Testis (tissue), 3 donors: ENCODE results near the gene ADD3. TPM values are rescaled to one million over a fixed set of nuclear protein-coding genes. Genes with fewer than 3 reads are reported as not detected.
"Not testable (repeated sequence)": the region's sequence is repeated elsewhere in the genome, so short reads cannot be mapped to it uniquely, and the experiment has no call there.

ENCODE experiments used
- DNase-seq: peaks from one replicate; pipeline ENCODE4 v3.0.0-alpha.2; 2019
- H3K27ac ChIP-seq, 2 donors: fragments of 200-600 bp; sonication (generic); one replicate each; pipeline ENCODE4 v1.5.1; 2019
- H3K27me3 ChIP-seq: fragments of 200-600 bp; sonication (generic); one replicate; pipeline ENCODE4 v1.5.1; 2019
- H3K36me3 ChIP-seq: fragments of 200-600 bp; sonication (generic); one replicate; pipeline ENCODE4 v1.5.1; 2017; ENCODE audit warnings: low read depth; ENCODE audit errors: missing control alignments
- H3K4me1 ChIP-seq: fragments of 200-600 bp; sonication (generic); one replicate; pipeline ENCODE4 v1.5.1; 2019
- H3K4me3 ChIP-seq, 2 donors: fragments of 200-600 bp; sonication (generic); one replicate each; pipeline ENCODE4 v1.5.1; 2017 to 2019
- H3K9me3 ChIP-seq: fragments of 200-600 bp; sonication (generic); one replicate; pipeline ENCODE4 v1.5.1; 2017
- CTCF ChIP-seq, 3 experiments: fragments of 450-650 bp in 2 of 3; fragments of 200-600 bp in 1 of 3; sonication (generic) in 1 of 3; IDR thresholded peaks; one replicate each; pipeline ENCODE4 v1.5.1; 2016 to 2019; ENCODE audit warnings: antibody characterized with exemption in 3 of 3, mild to moderate bottlenecking in 2 of 3, moderate library complexity in 1 of 3
- POLR2A ChIP-seq: fragments of 450-650 bp; IDR thresholded peaks from one replicate; pipeline ENCODE4 v1.6.1; 2017; ENCODE audit warnings: antibody characterized with exemption, mild to moderate bottlenecking, moderate library complexity
- WGBS, 2 donors: methylation state at CpG; one replicate each; pipeline ENCODE4 v1.1.5; 2018; 5-methylcytosine and 5-hydroxymethylcytosine counted together
- intact Hi-C: fragments of 100-400 bp; cut with DNase I; formaldehyde crosslinking; loops from one replicate; pipeline ENCODE4 v1.15.1; 2023; ENCODE audit warnings: low total_unique reads
- polyA plus RNA-seq: library from polyadenylated mRNA; stranded (reverse); fragments of 350-450 nt; fragmentation: Illumina TruSeq; extraction: RNeasy Lipid Tissue Mini Kit (QIAGEN cat#74804); gene quantifications from one replicate; pipeline ENCODE4 v1.2.3, GENCODE V29; 2014; ENCODE audit warnings: low read depth, low replicate concordance; ENCODE audit not compliant: insufficient read depth
- total RNA-seq, 2 donors: library from RNA; depleted of rRNA; stranded (reverse); fragments of >200 nt; gene quantifications; one replicate each; pipeline ENCODE4 v1.2.3, GENCODE V29; 2016

Gene ADD3
- total and polyA plus RNA-seq, 3 donors from 2014 or later, result 155 to 394 (median 240) TPM

- Histone ChIP-seq H3K27ac (no peak overlapping the region), H3K27me3 (no peaks in the 10 kb centered on the region), H3K9me3 (no peaks in the 10 kb centered on the region), H3K36me3 (no peaks in the 10 kb centered on the region), H3K4me3 (no peak overlapping the region), H3K4me1 (no peaks in the 10 kb centered on the region)
- intact Hi-C loops, result no loop called here
- no peak for DNase-seq
- 82% methylated on average over 2 of the region's 2 CpGs for WGBS, 2 donors
- no peak for TF ChIP-seq POLR2A
- TF ChIP-seq CTCF (IDR thresholded peaks at IDR 0.05), result no peak
Measured at GRCh38 chr10:110045772-110046171, 38.0 kb downstream of the ADD3 start.

GRCh38 chr10:110048145-110048544, 40.4 kb downstream of the ADD3 start:
- 93 to 98% methylated on average over 2 of the region's 2 CpGs for WGBS, 2 donors
- H3K4me1 ChIP-seq, H3K27ac ChIP-seq, H3K4me3 ChIP-seq, H3K27me3 ChIP-seq, intact Hi-C loops, H3K9me3 ChIP-seq, DNase-seq, H3K36me3 ChIP-seq: not testable (repeated sequence)

- H3K4me1 ChIP-seq, result no peaks in the 10 kb centered on the region
- H3K36me3 ChIP-seq, result no peaks in the 10 kb centered on the region
- no peaks in the 10 kb centered on the region for H3K27me3 ChIP-seq
- TF ChIP-seq POLR2A (no peak), CTCF (IDR thresholded peaks at IDR 0.05) (no peak)
- no peaks in the 10 kb centered on the region for H3K9me3 ChIP-seq
- no peak overlapping the region for H3K27ac ChIP-seq
- WGBS, 2 donors, result 90 to 93% methylated on average over 1 of the region's 1 CpG
- intact Hi-C loops, result no loop called here
- H3K4me3 ChIP-seq, result no peak overlapping the region
- DNase-seq, result no peak
Measured at GRCh38 chr10:110048781-110049180, 41.0 kb downstream of the ADD3 start.

- H3K9me3 ChIP-seq, H3K27ac ChIP-seq, H3K36me3 ChIP-seq, intact Hi-C loops, DNase-seq, H3K4me1 ChIP-seq, H3K4me3 ChIP-seq, H3K27me3 ChIP-seq: not testable (repeated sequence)
- 84 to 96% methylated on average over 7 of the region's 7 CpGs for WGBS, 2 donors
Measured at GRCh38 chr10:110049889-110050591, 42.3 kb downstream of the ADD3 start.

GRCh38 chr10:110051487-110051886, 43.7 kb downstream of the ADD3 start:
- Histone ChIP-seq H3K36me3 (no peaks in the 10 kb centered on the region), H3K9me3 (no peaks in the 10 kb centered on the region), H3K27ac (no peak overlapping the region), H3K4me3 (no peak overlapping the region), H3K4me1 (no peaks in the 10 kb centered on the region), H3K27me3 (no peaks in the 10 kb centered on the region)
- intact Hi-C loops, result no loop called here
- TF ChIP-seq CTCF (IDR thresholded peaks at IDR 0.05), result no peak
- TF ChIP-seq POLR2A, result no peak
- 84 to 86% methylated on average over 2 of the region's 2 CpGs for WGBS, 2 donors
- DNase-seq, result no peak

GRCh38 chr10:110052916-110053315, 45.1 kb downstream of the ADD3 start:
- TF ChIP-seq CTCF (IDR thresholded peaks at IDR 0.05), result no peak
- TF ChIP-seq POLR2A, result no peak
- Histone ChIP-seq H3K27ac (no peak overlapping the region), H3K4me1 (peaks cover 3% of the 10 kb centered on the region), H3K4me3 (no peak overlapping the region), H3K9me3 (no peaks in the 10 kb centered on the region), H3K27me3 (no peaks in the 10 kb centered on the region), H3K36me3 (no peaks in the 10 kb centered on the region)
- intact Hi-C loops, result no loop called here
- DNase-seq, result no peak
